Loucy (cell line): ENCODE results near the gene DTNB.

ENCODE experiments used
- H2AFZ ChIP-seq: fragments of 200-600 bp; sonication (generic); 2 replicates; pipeline ENCODE4 v1.6.0; 2016; ENCODE audit warnings: antibody characterized with exemption, mild to moderate bottlenecking, low read length, moderate library complexity
- H3F3A ChIP-seq: fragments of 200-600 bp; 2 replicates; pipeline ENCODE4 v1.6.0; 2016; ENCODE audit warnings: antibody characterized with exemption, low read depth, mild to moderate bottlenecking
- H3K27me3 ChIP-seq: fragments of 200-600 bp; sonication (generic); 2 replicates; pipeline ENCODE4 v1.6.1; 2014; ENCODE audit warnings: low read length, mild to moderate bottlenecking; ENCODE audit not compliant: insufficient read depth, poor library complexity, severe bottlenecking
- H3K36me3 ChIP-seq: fragments of 200-600 bp; sonication (generic); 2 replicates; pipeline ENCODE4 v1.6.1; 2016; ENCODE audit warnings: low read length; ENCODE audit not compliant: insufficient read depth
- H3K4me1 ChIP-seq: fragments of 200-600 bp; sonication (generic); 2 replicates; pipeline ENCODE4 v1.5.1; 2014; ENCODE audit warnings: low read length, mild to moderate bottlenecking; ENCODE audit not compliant: insufficient read depth, poor library complexity, severe bottlenecking
- H3K4me2 ChIP-seq: fragments of 200-600 bp; sonication (generic); 2 replicates; pipeline ENCODE4 v1.6.0; 2014; ENCODE audit warnings: antibody characterized with exemption, low read length, low read depth, mild to moderate bottlenecking; ENCODE audit not compliant: poor library complexity, severe bottlenecking
- H3K4me3 ChIP-seq: fragments of 200-600 bp; sonication (generic); 2 replicates; pipeline ENCODE4 v1.5.1; 2014; ENCODE audit warnings: low read length, mild to moderate bottlenecking, mixed read lengths; ENCODE audit not compliant: poor library complexity, severe bottlenecking
- H3K79me2 ChIP-seq: fragments of 200-600 bp; sonication (generic); 2 replicates; pipeline ENCODE4 v1.6.1; 2014; ENCODE audit warnings: low read length; ENCODE audit not compliant: insufficient read depth
- H3K9ac ChIP-seq: fragments of 200-600 bp; sonication (generic); 2 replicates; pipeline ENCODE4 v1.6.0; 2014; ENCODE audit warnings: mild to moderate bottlenecking, low read depth, low read length, moderate library complexity; ENCODE audit not compliant: poor library complexity, severe bottlenecking
- H3K9me2 ChIP-seq: fragments of 200-600 bp; sonication (generic); replicated peaks from 2 replicates; pipeline ENCODE4 v1.6.1; 2016; ENCODE audit warnings: low read depth, low read length, mixed read lengths
- H3K9me3 ChIP-seq: fragments of 200-600 bp; sonication (generic); 2 replicates; pipeline ENCODE4 v1.6.1; 2014; ENCODE audit warnings: mild to moderate bottlenecking, antibody characterized with exemption, low read length, low read depth; ENCODE audit not compliant: insufficient read depth
- H4K20me1 ChIP-seq: fragments of 200-600 bp; sonication (generic); 2 replicates; pipeline ENCODE4 v1.6.0; 2014; ENCODE audit warnings: antibody characterized with exemption, low read length, mild to moderate bottlenecking; ENCODE audit not compliant: insufficient read depth, poor library complexity, severe bottlenecking
- CTCF ChIP-seq: fragments of 200-600 bp; sonication (generic); conservative IDR thresholded peaks from 2 replicates; pipeline ENCODE4 v1.5.1; 2014; ENCODE audit warnings: mild to moderate bottlenecking, antibody characterized with exemption, low read length
- EZH2phosphoT487 ChIP-seq: fragments of 200-600 bp; IDR thresholded peaks from 2 replicates; pipeline ENCODE4 v1.6.1; 2018; ENCODE audit warnings: antibody characterized with exemption, mild to moderate bottlenecking, moderate library complexity, borderline replicate concordance

Gene DTNB

GRCh38 chr2:25700221-25700660 lies 26.9 kb upstream of the DTNB start:
- H3F3A ChIP-seq, result no peaks in the 10 kb centered on the region
- no peaks in the 10 kb centered on the region for H3K27me3 ChIP-seq
- no peaks in the 10 kb centered on the region for H3K36me3 ChIP-seq
- no peak overlapping the region for H3K4me2 ChIP-seq
- TF ChIP-seq CTCF, result peak; percentile 85
- TF ChIP-seq EZH2phosphoT487, result no peak
- H2AFZ ChIP-seq, result no peak overlapping the region
- H3K9me2 ChIP-seq, result no peaks in the 10 kb centered on the region
- H3K79me2 ChIP-seq, result no peaks in the 10 kb centered on the region
- H3K9me3 ChIP-seq, result no peaks in the 10 kb centered on the region
- no peak overlapping the region for H3K4me3 ChIP-seq
- no peaks in the 10 kb centered on the region for H4K20me1 ChIP-seq
- H3K4me1 ChIP-seq, result no peaks in the 10 kb centered on the region
- no peak overlapping the region for H3K9ac ChIP-seq

GRCh38 chr2:25699216-25699615 lies 25.8 kb upstream of the DTNB start:
- H3K79me2 ChIP-seq, result no peaks in the 10 kb centered on the region
- no peaks in the 10 kb centered on the region for H3K36me3 ChIP-seq
- H3K9me3 ChIP-seq, result no peaks in the 10 kb centered on the region
- H3K4me3 ChIP-seq, result no peak overlapping the region
- no peak for TF ChIP-seq EZH2phosphoT487
- TF ChIP-seq CTCF, result no peak
- no peaks in the 10 kb centered on the region for H3F3A ChIP-seq
- no peaks in the 10 kb centered on the region for H4K20me1 ChIP-seq
- H3K9me2 ChIP-seq, result no peaks in the 10 kb centered on the region
- no peaks in the 10 kb centered on the region for H3K4me1 ChIP-seq
- H3K4me2 ChIP-seq, result no peak overlapping the region
- H2AFZ ChIP-seq, result 0 out of 2 replicates have a peak overlapping the region, but pooled peaks have one; percentile 21
- no peak overlapping the region for H3K9ac ChIP-seq
- no peaks in the 10 kb centered on the region for H3K27me3 ChIP-seq

GRCh38 chr2:25698752-25699151 lies 25.4 kb upstream of the DTNB start:
- Histone ChIP-seq H3K9ac (no peak overlapping the region), H3K4me1 (no peaks in the 10 kb centered on the region), H3K27me3 (no peaks in the 10 kb centered on the region)

More at GRCh38 chr2:25698752-25699151, 25.4 kb upstream of the DTNB start:
- H3K9me2 ChIP-seq, result no peaks in the 10 kb centered on the region
- H3K4me2 ChIP-seq, result no peak overlapping the region
- no peaks in the 10 kb centered on the region for H4K20me1 ChIP-seq
- H3K9me3 ChIP-seq, result no peaks in the 10 kb centered on the region
- no peaks in the 10 kb centered on the region for H3K79me2 ChIP-seq
- H3K36me3 ChIP-seq, result no peaks in the 10 kb centered on the region
- no peak overlapping the region for H2AFZ ChIP-seq
- no peak overlapping the region for H3K4me3 ChIP-seq
- no peak for TF ChIP-seq CTCF
- no peak for TF ChIP-seq EZH2phosphoT487
- no peaks in the 10 kb centered on the region for H3F3A ChIP-seq
